ENCODE measurements around the gene PRKCA. TPM values are rescaled to one million over a fixed set of nuclear protein-coding genes. Genes with fewer than 3 reads are reported as not detected.

PRKCA gene
- total and polyA plus RNA-seq, 2 donors (not counting 3 experiments of a cell fraction or from before 2014, with no cell fraction given): 7.5 to 34.2 TPM

GRCh38 chr17:66570447-66571195 lies 268.2 kb downstream of the PRKCA start:
- ChIA-PET POLR2A (no interaction called here), CTCF (interaction anchor here (0.7 to 1.8 kb wide), 2 partner anchors 8 to 103 kb away, joined by 3 to 5 read pairs; no protein-coding TSS in a partner anchor)
- Histone ChIP-seq H3K4me3 (replicated peaks in 1 of 3; ENCODE audit: insufficient read depth in 1 of 3, low read depth in 1 of 3, low read length in 3 of 3) (no peak overlapping the region), H3K4me2 (ENCODE audit: insufficient read depth, low read length) (no peak overlapping the region), H3K9me3 (replicated peaks; ENCODE audit: control insufficient read depth, insufficient read depth, low read length) (no peaks in the 10 kb centered on the region), H3K36me3 (ENCODE audit: control insufficient read depth in 2 of 2, extremely low read depth in 1 of 2, insufficient read depth in 2 of 2, low read length in 2 of 2) (no peaks in the 10 kb centered on the region), H3K27ac (ENCODE audit: insufficient read depth, low read depth, low read length) (no peak overlapping the region), H4K20me1 (replicated peaks; ENCODE audit: control insufficient read depth, extremely low read depth, insufficient read depth, low read length) (no peaks in the 10 kb centered on the region), H3K79me2 (ENCODE audit: control insufficient read depth, insufficient read depth, low read length) (no peaks in the 10 kb centered on the region), H3K9ac (replicated peaks; ENCODE audit: extremely low read depth, insufficient read depth, low read length) (no peak overlapping the region), H3K27me3 (ENCODE audit: control insufficient read depth in 2 of 2, insufficient read depth in 2 of 2, low read length in 2 of 2) (no peaks in the 10 kb centered on the region), H3K4me1 (ENCODE audit: control insufficient read depth, extremely low read depth, insufficient read depth, low read length) (peaks cover 9% of the 10 kb centered on the region), H3K9me1 (replicated peaks; ENCODE audit: control insufficient read depth, extremely low read depth, insufficient read depth, low read length) (no peaks in the 10 kb centered on the region), H2AFZ (ENCODE audit: low read depth, low read length) (no peak overlapping the region)
- DNase-seq (ENCODE audit: low read depth, low spot score) (no peak), FAIRE-seq (no peak)
- intact Hi-C loops (cut with micrococcal nuclease): no loop called here
- no TSS peak for BruUV-seq (replicated peaks)
- dilution Hi-C loops (cut with MboI; ENCODE audit: extremely low pct_ligation_motif_present, low sequenced_read_pairs): no loop called here
- TF ChIP-seq GATA2 (IDR thresholded peaks at IDR 0.05; ENCODE audit: insufficient read depth, insufficient read length, low read depth, low read length) (no peak), FOS (IDR thresholded peaks at IDR 0.05; ENCODE audit: borderline replicate concordance, insufficient read depth, low read length) (no peak), JUN (IDR thresholded peaks at IDR 0.05; ENCODE audit: borderline replicate concordance, insufficient read depth, insufficient read length, low read depth) (no peak), MYC (IDR thresholded peaks at IDR 0.05; ENCODE audit: low read depth, low read length) (no peak), POLR2A (IDR thresholded peaks at IDR 0.05; ENCODE audit: low read depth, low read length) (no peak), MAX (IDR thresholded peaks at IDR 0.05; ENCODE audit: insufficient read depth, insufficient read length) (no peak), EZH2 (IDR thresholded peaks at IDR 0.05; ENCODE audit: borderline replicate concordance, low read depth, low read length, severe bottlenecking) (no peak), CTCF (IDR thresholded peaks at IDR 0.05; ENCODE audit: extremely low read depth in 1 of 2, insufficient read depth in 1 of 2, low read depth in 1 of 2, low read length in 2 of 2) (no peak), POLR2AphosphoS5 (IDR thresholded peaks at IDR 0.05; ENCODE audit: insufficient read depth, low read depth, low read length) (no peak)

Data from endothelial cell of umbilical vein (primary cell).